Measurements from ENCODE around the gene FNDC7.

FNDC7 gene

DNA sequence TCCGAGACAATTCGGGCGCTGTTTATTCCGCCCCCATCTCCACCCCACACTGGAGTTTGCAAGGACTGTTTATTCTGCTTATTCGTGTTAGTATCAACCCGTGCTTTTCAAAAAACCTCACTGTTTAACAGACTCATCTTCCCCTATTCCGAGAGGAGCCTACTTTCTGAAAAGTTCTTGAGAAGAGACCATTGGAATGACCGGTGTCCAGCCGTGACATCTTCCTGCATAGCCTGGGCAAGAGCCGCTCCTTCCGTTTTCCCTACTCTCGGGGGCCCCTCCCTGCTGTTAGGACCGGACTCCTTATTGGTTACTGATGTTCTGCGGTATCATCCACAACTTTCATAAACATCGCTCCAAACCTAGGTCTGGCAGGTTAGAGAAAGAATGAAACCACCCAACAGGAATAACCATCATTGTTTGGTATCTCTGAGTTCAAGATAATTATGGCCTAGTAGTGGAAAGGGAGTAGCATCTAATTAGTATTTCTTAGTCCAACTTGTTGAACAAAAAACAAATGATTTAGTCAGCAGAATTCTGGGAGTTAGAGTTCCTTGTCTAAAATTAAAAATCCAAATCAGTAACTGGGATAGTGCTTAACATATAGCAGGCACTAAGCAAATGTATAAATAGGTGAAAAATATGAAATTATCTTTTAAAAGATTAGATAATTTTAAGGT lies 34.6 kb downstream of the FNDC7 start:
- ATAC-seq (ENCODE audit: low read depth): peak; percentile 88
- H3K9me3 ChIP-seq (ENCODE audit: severe bottlenecking): no peaks in the 10 kb centered on the region
- no peaks in the 10 kb centered on the region for H3K27me3 ChIP-seq (ENCODE audit: insufficient read depth, poor library complexity, severe bottlenecking)
- peak overlapping the region; percentile 77 for H3K4me3 ChIP-seq (ENCODE audit: severe bottlenecking)
- H3K27ac ChIP-seq (ENCODE audit: poor library complexity, severe bottlenecking): peak overlapping the region; percentile 81
- DNase-seq (ENCODE audit: low spot score): peak; percentile 79
- H3K4me1 ChIP-seq (ENCODE audit: insufficient read depth, poor library complexity, severe bottlenecking): peaks cover 12% of the 10 kb centered on the region
- peaks cover 19% of the 10 kb centered on the region for H3K36me3 ChIP-seq (ENCODE audit: low read depth)
- TF ChIP-seq, protein P1, sequence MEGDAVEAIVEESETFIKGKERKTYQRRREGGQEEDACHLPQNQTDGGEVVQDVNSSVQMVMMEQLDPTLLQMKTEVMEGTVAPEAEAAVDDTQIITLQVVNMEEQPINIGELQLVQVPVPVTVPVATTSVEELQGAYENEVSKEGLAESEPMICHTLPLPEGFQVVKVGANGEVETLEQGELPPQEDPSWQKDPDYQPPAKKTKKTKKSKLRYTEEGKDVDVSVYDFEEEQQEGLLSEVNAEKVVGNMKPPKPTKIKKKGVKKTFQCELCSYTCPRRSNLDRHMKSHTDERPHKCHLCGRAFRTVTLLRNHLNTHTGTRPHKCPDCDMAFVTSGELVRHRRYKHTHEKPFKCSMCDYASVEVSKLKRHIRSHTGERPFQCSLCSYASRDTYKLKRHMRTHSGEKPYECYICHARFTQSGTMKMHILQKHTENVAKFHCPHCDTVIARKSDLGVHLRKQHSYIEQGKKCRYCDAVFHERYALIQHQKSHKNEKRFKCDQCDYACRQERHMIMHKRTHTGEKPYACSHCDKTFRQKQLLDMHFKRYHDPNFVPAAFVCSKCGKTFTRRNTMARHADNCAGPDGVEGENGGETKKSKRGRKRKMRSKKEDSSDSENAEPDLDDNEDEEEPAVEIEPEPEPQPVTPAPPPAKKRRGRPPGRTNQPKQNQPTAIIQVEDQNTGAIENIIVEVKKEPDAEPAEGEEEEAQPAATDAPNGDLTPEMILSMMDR (IDR thresholded peaks at IDR 0.05; ENCODE audit: poor library complexity, severe bottlenecking): no peak

DNA sequence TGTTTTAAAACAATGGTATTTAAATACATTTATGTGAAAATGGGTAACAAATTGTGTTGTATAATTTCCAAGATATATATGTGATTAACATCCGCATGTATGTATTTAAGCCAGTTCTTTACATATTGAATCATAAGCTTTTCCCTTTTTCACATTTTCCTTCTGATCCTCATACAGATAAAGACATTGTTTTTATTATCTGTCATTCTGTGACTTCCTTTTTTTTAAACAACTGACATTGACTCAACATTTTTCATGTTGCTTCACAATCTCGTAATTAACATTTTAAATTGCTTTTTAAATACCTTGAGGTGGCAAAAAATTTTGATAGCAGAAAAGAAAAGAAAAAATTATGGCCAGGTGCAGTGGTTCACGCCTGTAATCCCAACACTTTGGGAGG lies 35.2 kb downstream of the FNDC7 start:
- Histone ChIP-seq H3K4me3 (ENCODE audit: severe bottlenecking) (no peak overlapping the region), H3K27ac (ENCODE audit: poor library complexity, severe bottlenecking) (no peak overlapping the region), H3K27me3 (ENCODE audit: insufficient read depth, poor library complexity, severe bottlenecking) (no peaks in the 10 kb centered on the region), H3K36me3 (ENCODE audit: low read depth) (peaks cover 25% of the 10 kb centered on the region), H3K9me3 (ENCODE audit: severe bottlenecking) (no peaks in the 10 kb centered on the region), H3K4me1 (ENCODE audit: insufficient read depth, poor library complexity, severe bottlenecking) (peaks cover 12% of the 10 kb centered on the region)
- no peak for ATAC-seq (ENCODE audit: low read depth)
- TF ChIP-seq, protein P1 (IDR thresholded peaks at IDR 0.05; ENCODE audit: poor library complexity, severe bottlenecking): no peak
- DNase-seq (ENCODE audit: low spot score): no peak

DNA sequence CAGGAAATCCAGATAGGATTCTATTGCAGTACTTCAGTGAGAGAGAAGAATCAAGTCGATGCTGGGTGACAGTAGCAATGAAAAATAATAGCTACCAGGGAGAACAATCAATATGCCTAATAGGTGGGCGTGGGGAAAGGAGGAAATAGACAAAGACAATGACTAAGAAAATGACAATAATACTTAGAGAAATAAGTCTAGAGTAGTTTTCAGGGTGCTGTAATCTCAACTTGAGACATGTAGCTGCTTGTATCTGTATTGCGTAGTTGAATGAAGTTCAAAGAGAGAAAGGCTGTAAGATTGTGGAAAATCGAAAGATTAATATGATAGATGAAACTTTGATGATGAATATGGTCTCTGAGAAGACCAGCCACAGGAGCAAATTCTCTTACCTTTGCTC lies 36.4 kb downstream of the FNDC7 start:
- Histone ChIP-seq H3K27me3 (ENCODE audit: insufficient read depth, poor library complexity, severe bottlenecking) (no peaks in the 10 kb centered on the region), H3K4me3 (ENCODE audit: severe bottlenecking) (no peak overlapping the region), H3K4me1 (ENCODE audit: insufficient read depth, poor library complexity, severe bottlenecking) (peaks cover 12% of the 10 kb centered on the region), H3K9me3 (ENCODE audit: severe bottlenecking) (no peaks in the 10 kb centered on the region), H3K27ac (ENCODE audit: poor library complexity, severe bottlenecking) (no peak overlapping the region), H3K36me3 (ENCODE audit: low read depth) (peaks cover 34% of the 10 kb centered on the region)
- TF ChIP-seq, protein P1 (IDR thresholded peaks at IDR 0.05; ENCODE audit: poor library complexity, severe bottlenecking): no peak
- no peak for DNase-seq (ENCODE audit: low spot score)
- ATAC-seq (ENCODE audit: low read depth): no peak

DNA sequence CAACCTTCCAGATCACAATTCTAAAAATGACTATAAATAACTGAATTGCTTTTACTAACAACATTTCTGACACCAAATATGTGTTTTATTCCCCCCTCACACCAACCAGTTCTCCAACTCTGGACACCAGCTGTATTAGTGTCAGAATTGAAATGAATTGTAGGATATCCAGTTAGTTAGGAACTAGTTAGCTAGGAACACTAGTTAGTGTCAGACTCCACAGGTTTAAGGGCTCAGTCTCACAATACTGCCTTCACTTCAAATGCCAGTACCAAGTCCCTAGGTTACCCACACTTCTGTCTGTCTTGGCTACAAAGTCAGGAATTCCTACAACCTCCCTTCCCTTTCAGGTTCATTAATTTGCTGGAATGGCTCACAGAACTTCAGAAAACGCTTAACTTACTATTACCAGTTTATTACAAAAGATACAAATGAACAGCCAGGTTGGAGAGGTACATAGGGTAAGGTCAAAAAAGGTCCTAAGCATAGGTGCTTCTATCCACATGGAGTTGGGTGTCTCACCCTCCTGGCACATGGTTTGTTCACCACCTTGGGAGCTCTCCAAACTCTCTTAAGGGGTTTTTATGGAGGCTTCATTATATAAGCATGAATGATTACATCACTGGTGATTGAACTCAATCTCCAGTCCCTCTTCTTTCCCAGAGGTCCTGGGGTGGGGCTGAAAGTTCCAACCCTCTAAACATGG lies 37.9 kb downstream of the FNDC7 start:
- Histone ChIP-seq H3K4me3 (ENCODE audit: severe bottlenecking) (no peak overlapping the region), H3K27me3 (ENCODE audit: insufficient read depth, poor library complexity, severe bottlenecking) (no peaks in the 10 kb centered on the region), H3K9me3 (ENCODE audit: severe bottlenecking) (no peaks in the 10 kb centered on the region), H3K4me1 (ENCODE audit: insufficient read depth, poor library complexity, severe bottlenecking) (peaks cover 12% of the 10 kb centered on the region), H3K36me3 (ENCODE audit: low read depth) (peaks cover 48% of the 10 kb centered on the region), H3K27ac (ENCODE audit: poor library complexity, severe bottlenecking) (no peak overlapping the region)
- no peak for ATAC-seq (ENCODE audit: low read depth)
- TF ChIP-seq, protein P1 (IDR thresholded peaks at IDR 0.05; ENCODE audit: poor library complexity, severe bottlenecking): no peak
- no peak for DNase-seq (ENCODE audit: low spot score)

DNA sequence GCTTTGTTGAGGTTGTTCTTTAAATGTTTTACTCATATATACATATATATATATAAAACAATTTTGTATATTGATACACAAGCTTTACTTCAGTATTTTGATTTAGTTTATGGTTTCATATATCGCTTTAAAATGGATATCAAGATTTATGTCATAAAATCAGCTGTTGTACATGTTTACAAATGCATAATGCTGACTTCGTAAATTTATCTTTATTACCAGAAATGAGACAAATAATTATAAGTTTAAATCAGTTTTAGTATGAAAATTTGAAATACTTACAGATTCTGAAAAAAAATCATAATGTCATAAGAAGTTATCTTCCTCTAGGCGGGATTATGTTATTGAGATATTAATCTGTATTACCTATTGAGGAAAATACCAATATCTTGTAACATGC lies 40.7 kb downstream of the FNDC7 start:
- Histone ChIP-seq H3K9me3 (ENCODE audit: severe bottlenecking) (no peaks in the 10 kb centered on the region), H3K27me3 (ENCODE audit: insufficient read depth, poor library complexity, severe bottlenecking) (no peaks in the 10 kb centered on the region), H3K4me3 (ENCODE audit: severe bottlenecking) (no peak overlapping the region), H3K4me1 (ENCODE audit: insufficient read depth, poor library complexity, severe bottlenecking) (peaks cover 4% of the 10 kb centered on the region), H3K27ac (ENCODE audit: poor library complexity, severe bottlenecking) (no peak overlapping the region), H3K36me3 (ENCODE audit: low read depth) (peaks cover 69% of the 10 kb centered on the region)
- no peak for DNase-seq (ENCODE audit: low spot score)
- ATAC-seq (ENCODE audit: low read depth): no peak
- TF ChIP-seq, protein P1 (IDR thresholded peaks at IDR 0.05; ENCODE audit: poor library complexity, severe bottlenecking): no peak

Data from RWPE2 (cell line).